ENCODE results near the gene CDH4. TPM values are rescaled to one million over a fixed set of nuclear protein-coding genes. Genes with fewer than 3 reads are reported as not detected.

CDH4 gene
- total and polyA plus RNA-seq, 8 donors = under 0.01 to 2.2 (median 0.11) TPM; not detected in 2

DNA sequence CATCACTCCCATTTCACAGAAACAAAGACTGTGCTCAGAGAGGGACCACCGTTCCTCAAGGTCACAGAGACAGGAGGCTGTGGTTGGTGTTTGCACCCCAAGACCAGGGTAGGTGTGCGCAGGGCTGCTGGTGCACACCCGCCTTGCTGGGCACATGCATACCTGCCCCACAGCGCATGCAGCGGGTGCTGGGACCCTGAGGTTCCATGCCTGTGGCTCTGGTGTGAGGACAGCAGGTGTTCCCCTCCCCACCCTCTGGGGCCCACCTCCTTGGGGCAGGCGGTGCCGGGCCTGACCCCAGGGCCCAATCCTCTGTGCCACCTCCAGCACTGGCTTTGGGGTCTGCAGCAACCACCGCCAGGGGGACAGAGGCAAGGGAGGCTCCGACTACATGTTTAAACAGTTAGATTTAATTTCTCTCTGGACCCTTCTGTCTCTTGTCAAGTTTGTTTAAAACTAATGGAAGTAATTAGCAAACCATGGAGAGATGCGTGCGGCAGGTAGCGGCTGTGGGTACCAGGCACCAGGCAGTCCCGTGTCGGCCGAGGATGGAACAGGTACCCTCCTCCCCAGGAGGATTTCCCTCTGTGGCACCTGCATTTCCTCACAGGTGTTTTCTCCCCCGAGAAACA is 485.9 kb downstream of the CDH4 start:
- H3K9me3 ChIP-seq = no peaks in the 10 kb centered on the region
- no peak overlapping the region for H3K27ac ChIP-seq
- DNase-seq = no peak
- TF ChIP-seq POLR2A (IDR thresholded peaks at IDR 0.05) = no peak
- TF ChIP-seq EP300 (IDR thresholded peaks at IDR 0.05) = no peak
- no peak for TF ChIP-seq CTCF (IDR thresholded peaks at IDR 0.05)
- TF ChIP-seq POLR2AphosphoS5 (IDR thresholded peaks at IDR 0.05) = no peak
- 79 to 84% (median 83%) methylated on average over 16 of the region's 16 CpGs for WGBS, 5 donors
- H3K4me1 ChIP-seq = no peaks in the 10 kb centered on the region
- H3K36me3 ChIP-seq = no peaks in the 10 kb centered on the region
- intact Hi-C loops (cut with DNase I; ENCODE audit: low total_unique reads) = no loop called here
- peaks cover 0 to 74% (median 0%) of the 10 kb centered on the region in 3 donors for H3K27me3 ChIP-seq
- H3K4me3 ChIP-seq = no peak overlapping the region

DNA sequence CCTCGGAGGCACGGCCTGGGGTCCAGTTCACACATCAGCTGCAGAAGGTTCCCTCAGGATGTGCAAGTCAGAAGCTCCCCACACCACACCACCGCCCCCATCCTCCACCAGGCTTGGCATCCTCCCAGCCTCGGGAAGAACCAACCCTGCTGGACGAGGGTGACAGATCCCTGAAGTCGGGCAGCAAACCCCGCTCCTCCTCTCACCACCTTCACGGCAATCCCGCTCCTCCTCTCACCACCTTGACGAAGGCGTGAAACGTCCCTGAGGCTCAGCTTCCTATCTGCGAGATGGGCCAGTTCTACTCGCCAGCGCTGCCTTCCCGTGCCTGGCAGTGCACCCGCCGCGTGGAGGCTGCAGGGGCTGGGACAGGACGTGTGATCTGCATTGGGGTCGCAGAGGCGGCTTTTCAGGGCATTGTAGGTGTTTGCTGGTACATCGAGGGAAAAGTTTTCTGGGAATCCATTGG is 486.6 kb downstream of the CDH4 start:
- WGBS, 5 donors = 77 to 82% (median 79%) methylated on average over 23 of the region's 23 CpGs
- H3K4me3 ChIP-seq = no peak overlapping the region
- H3K4me1 ChIP-seq = no peaks in the 10 kb centered on the region
- no peak for TF ChIP-seq POLR2AphosphoS5 (IDR thresholded peaks at IDR 0.05)
- no peak for TF ChIP-seq CTCF (IDR thresholded peaks at IDR 0.05)
- TF ChIP-seq POLR2A (IDR thresholded peaks at IDR 0.05) = no peak
- no peak for TF ChIP-seq EP300 (IDR thresholded peaks at IDR 0.05)
- intact Hi-C loops (cut with DNase I; ENCODE audit: low total_unique reads) = no loop called here
- H3K27me3 ChIP-seq = peaks cover 0 to 72% (median 0%) of the 10 kb centered on the region in 3 donors
- no peaks in the 10 kb centered on the region for H3K9me3 ChIP-seq
- no peak overlapping the region for H3K27ac ChIP-seq
- H3K36me3 ChIP-seq = no peaks in the 10 kb centered on the region
- no peak for DNase-seq

GRCh38 chr20:61739086-61739831 is 487.2 kb downstream of the CDH4 start:
- intact Hi-C loops (cut with DNase I; ENCODE audit: low total_unique reads) = no loop called here
- 80 to 88% (median 81%) methylated on average over 18 to 19 of the region's 19 CpGs for WGBS, 5 donors

DNA sequence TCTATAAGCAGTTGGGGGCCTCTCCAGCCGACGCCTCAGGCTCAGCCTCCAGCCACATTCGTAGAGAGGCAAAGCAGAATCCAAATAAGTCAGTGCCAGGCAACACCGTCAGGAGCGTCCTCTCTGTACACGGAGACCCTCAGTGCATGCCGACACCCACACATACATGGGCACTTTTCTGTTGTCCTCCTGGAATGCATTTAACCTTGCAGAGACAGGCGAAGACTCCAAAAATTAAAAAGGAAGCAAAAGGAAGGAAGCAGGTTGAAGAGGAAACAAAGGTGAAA is 487.7 kb downstream of the CDH4 start:
- Histone ChIP-seq H3K4me3 (no peak overlapping the region), H3K27ac (no peak overlapping the region), H3K36me3 (no peaks in the 10 kb centered on the region), H3K9me3 (no peaks in the 10 kb centered on the region), H3K4me1 (no peaks in the 10 kb centered on the region), H3K27me3 (peaks cover 0 to 63% (median 0%) of the 10 kb centered on the region in 3 donors)
- WGBS, 5 donors = 79 to 88% (median 86%) methylated on average over 8 of the region's 8 CpGs
- intact Hi-C loops (cut with DNase I; ENCODE audit: low total_unique reads) = no loop called here
- DNase-seq = no peak
- TF ChIP-seq EP300 (IDR thresholded peaks at IDR 0.05) = no peak
- no peak for TF ChIP-seq POLR2A (IDR thresholded peaks at IDR 0.05)
- no peak for TF ChIP-seq CTCF (IDR thresholded peaks at IDR 0.05)
- TF ChIP-seq POLR2AphosphoS5 (IDR thresholded peaks at IDR 0.05) = no peak

More at GRCh38 chr20:61739086-61739831, 487.2 kb downstream of the CDH4 start:
- Histone ChIP-seq H3K4me3 (no peak overlapping the region), H3K4me1 (no peaks in the 10 kb centered on the region), H3K27ac (no peak overlapping the region), H3K9me3 (no peaks in the 10 kb centered on the region), H3K27me3 (peaks cover 0 to 69% (median 0%) of the 10 kb centered on the region in 3 donors), H3K36me3 (no peaks in the 10 kb centered on the region)
- DNase-seq = no peak
- no peak for TF ChIP-seq POLR2A (IDR thresholded peaks at IDR 0.05)
- TF ChIP-seq CTCF (IDR thresholded peaks at IDR 0.05) = no peak
- no peak for TF ChIP-seq POLR2AphosphoS5 (IDR thresholded peaks at IDR 0.05)
- TF ChIP-seq EP300 (IDR thresholded peaks at IDR 0.05) = no peak
